Esophagus squamous epithelium (tissue), 4 donors: ENCODE data around the gene PLA2G10.

Experiments used
- POLR2A ChIP-seq, 4 donors: fragments of 450-650 bp; IDR thresholded peaks; one replicate each; pipeline ENCODE4 v1.6.1; 2017; ENCODE audit warnings: antibody characterized with exemption in 4 of 4, mild to moderate bottlenecking in 4 of 4, moderate library complexity in 3 of 4
- TF ChIP-seq, protein P1 (sequence below), 6 experiments: fragments of 450-650 bp in 4 of 6; fragments of 200-600 bp in 2 of 6; sonication (generic) in 2 of 6; IDR thresholded peaks; one replicate each; pipeline ENCODE4 v1.5.1; 2016 to 2019; ENCODE audit warnings: antibody characterized with exemption in 6 of 6, mild to moderate bottlenecking in 4 of 6, moderate library complexity in 4 of 6

DNA sequence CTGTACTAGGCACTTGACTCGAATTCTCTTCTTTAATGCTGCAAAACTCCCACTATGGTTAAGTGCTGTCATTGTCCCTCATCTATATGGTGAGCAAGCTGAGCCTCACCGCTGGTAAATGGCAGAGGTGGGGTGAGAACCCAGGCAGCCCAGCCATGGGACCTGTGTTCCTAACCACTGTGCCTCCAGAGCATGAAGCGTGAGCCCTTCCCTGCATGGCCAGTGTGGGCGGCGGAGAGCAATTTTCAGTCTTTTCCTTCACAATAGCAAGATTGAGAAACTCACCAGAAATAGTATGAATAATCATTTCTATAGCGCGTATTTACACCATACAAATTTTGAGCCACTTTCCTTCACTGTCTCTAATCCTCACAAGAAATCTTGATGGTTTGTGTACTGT lies 52.2 kb downstream of the PLA2G10 start:
- TF ChIP-seq, protein P1, sequence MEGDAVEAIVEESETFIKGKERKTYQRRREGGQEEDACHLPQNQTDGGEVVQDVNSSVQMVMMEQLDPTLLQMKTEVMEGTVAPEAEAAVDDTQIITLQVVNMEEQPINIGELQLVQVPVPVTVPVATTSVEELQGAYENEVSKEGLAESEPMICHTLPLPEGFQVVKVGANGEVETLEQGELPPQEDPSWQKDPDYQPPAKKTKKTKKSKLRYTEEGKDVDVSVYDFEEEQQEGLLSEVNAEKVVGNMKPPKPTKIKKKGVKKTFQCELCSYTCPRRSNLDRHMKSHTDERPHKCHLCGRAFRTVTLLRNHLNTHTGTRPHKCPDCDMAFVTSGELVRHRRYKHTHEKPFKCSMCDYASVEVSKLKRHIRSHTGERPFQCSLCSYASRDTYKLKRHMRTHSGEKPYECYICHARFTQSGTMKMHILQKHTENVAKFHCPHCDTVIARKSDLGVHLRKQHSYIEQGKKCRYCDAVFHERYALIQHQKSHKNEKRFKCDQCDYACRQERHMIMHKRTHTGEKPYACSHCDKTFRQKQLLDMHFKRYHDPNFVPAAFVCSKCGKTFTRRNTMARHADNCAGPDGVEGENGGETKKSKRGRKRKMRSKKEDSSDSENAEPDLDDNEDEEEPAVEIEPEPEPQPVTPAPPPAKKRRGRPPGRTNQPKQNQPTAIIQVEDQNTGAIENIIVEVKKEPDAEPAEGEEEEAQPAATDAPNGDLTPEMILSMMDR (IDR thresholded peaks at IDR 0.05): no peak
- TF ChIP-seq POLR2A (IDR thresholded peaks at IDR 0.05): no peak
